ENCODE data around the gene ADAT1. TPM values are rescaled to one million over a fixed set of nuclear protein-coding genes. Genes with fewer than 3 reads are reported as not detected.

ADAT1 gene
- total and polyA plus RNA-seq, 2 of the 13 experiments (the other 11 are each of a cell fraction or from before 2014, with no cell fraction given) = 18.4 to 40.8 TPM

DNA sequence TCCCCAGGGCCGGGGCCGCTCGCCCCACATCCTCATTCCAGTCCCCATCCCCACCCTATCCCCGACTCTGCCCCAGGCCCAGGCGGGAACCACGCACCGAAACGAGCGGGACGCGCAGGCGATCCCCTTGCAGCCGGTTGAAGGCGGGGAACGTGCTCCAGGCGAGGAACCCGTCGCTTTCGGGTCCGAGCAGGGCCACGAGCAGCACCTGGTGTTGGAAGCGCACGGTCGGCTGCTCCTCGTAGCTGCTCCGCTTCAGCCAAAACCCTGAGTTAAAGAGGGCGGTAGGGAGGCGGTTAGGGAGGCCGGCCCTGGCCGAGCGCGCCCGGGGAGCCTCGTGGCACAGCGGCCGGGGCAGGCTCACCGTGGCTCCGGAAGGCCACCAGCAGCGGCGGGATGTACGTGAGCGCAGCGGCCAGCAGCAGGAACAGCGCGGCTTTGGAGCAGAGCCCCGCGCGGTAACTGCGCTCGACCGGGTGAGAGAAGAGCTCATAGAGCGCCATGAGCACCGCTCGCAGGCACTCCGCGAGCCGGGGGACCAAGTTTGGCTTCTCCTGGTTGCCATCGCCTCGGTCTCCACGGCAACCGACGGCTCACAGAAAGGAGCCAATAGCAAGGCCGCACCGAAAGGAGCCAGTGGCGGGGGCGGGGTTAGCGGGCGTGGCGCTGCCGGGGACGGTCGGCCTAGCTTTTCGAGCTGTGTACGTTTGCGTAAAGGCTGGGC is 67.2 kb downstream of the ADAT1 start, which contains the start of gene TMEM231 (continued):
- TF ChIP-seq ZNF556 (CRISPR knock-in tag; IDR thresholded peaks at IDR 0.05; ENCODE audit: borderline replicate concordance) (peak; percentile 70; the same call in 1 of the 2 replicates), ZMYM3 (CRISPR knock-in tag; IDR thresholded peaks at IDR 0.05) (0 out of 2 replicates have a peak, but pooled peaks have one; percentile 8), SYNCRIP (IDR thresholded peaks at IDR 0.05; ENCODE audit: insufficient read depth, low read depth, low read length) (no peak), SPEN (CRISPR knock-in tag; IDR thresholded peaks at IDR 0.05; ENCODE audit: low read depth) (no peak), SETDB1 (CRISPR knock-in tag; IDR thresholded peaks at IDR 0.05; ENCODE audit: borderline replicate concordance) (peak; percentile 74; the same call in 1 of the 2 replicates), ZNF460 (CRISPR knock-in tag; IDR thresholded peaks at IDR 0.05; ENCODE audit: borderline replicate concordance) (no peak), KLF12 (CRISPR knock-in tag; IDR thresholded peaks at IDR 0.05; ENCODE audit: borderline replicate concordance) (0 out of 2 replicates have a peak, but pooled peaks have one; percentile 30), FOXC1 (CRISPR knock-in tag; IDR thresholded peaks at IDR 0.05; ENCODE audit: borderline replicate concordance) (peak; percentile 51; the same call in 1 of the 2 replicates), THYN1 (CRISPR knock-in tag; IDR thresholded peaks at IDR 0.05; ENCODE audit: borderline replicate concordance, low read depth) (no peak), SAP130 (CRISPR knock-in tag; IDR thresholded peaks at IDR 0.05; ENCODE audit: low read depth) (peak; percentile 99), ZKSCAN5 (CRISPR knock-in tag; IDR thresholded peaks at IDR 0.05) (no peak), TMF1 (CRISPR knock-in tag; IDR thresholded peaks at IDR 0.05; ENCODE audit: low read depth) (0 out of 2 replicates have a peak, but pooled peaks have one; percentile 54), HOXA3 (CRISPR knock-in tag; IDR thresholded peaks at IDR 0.05) (peak; percentile 57), AGO1 (IDR thresholded peaks at IDR 0.05; ENCODE audit: low read depth, low read length, poor library complexity, severe bottlenecking) (peak; percentile 67), ZSCAN9 (CRISPR knock-in tag; IDR thresholded peaks at IDR 0.05; ENCODE audit: borderline replicate concordance) (0 out of 2 replicates have a peak, but pooled peaks have one; percentile 20), ZNF3 (CRISPR knock-in tag; IDR thresholded peaks at IDR 0.05) (no peak), SRF (IDR thresholded peaks at IDR 0.05; ENCODE audit: low read depth, low read length) (no peak)
- TF ChIP-seq, protein P1, sequence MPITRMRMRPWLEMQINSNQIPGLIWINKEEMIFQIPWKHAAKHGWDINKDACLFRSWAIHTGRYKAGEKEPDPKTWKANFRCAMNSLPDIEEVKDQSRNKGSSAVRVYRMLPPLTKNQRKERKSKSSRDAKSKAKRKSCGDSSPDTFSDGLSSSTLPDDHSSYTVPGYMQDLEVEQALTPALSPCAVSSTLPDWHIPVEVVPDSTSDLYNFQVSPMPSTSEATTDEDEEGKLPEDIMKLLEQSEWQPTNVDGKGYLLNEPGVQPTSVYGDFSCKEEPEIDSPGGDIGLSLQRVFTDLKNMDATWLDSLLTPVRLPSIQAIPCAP (CRISPR knock-in tag; IDR thresholded peaks at IDR 0.05; ENCODE audit: low read depth) = peak; percentile 87; the same call in 1 of the 2 replicates
- TF ChIP-seq, protein P2, sequence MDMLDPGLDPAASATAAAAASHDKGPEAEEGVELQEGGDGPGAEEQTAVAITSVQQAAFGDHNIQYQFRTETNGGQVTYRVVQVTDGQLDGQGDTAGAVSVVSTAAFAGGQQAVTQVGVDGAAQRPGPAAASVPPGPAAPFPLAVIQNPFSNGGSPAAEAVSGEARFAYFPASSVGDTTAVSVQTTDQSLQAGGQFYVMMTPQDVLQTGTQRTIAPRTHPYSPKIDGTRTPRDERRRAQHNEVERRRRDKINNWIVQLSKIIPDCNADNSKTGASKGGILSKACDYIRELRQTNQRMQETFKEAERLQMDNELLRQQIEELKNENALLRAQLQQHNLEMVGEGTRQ (IDR thresholded peaks at IDR 0.05; ENCODE audit: low read depth, low read length) = no peak
- TF ChIP-seq, protein P2 (CRISPR knock-in tag; IDR thresholded peaks at IDR 0.05; ENCODE audit: borderline replicate concordance) = peak; percentile 21; the same call in 1 of the 2 replicates
- TF ChIP-seq, protein P3, sequence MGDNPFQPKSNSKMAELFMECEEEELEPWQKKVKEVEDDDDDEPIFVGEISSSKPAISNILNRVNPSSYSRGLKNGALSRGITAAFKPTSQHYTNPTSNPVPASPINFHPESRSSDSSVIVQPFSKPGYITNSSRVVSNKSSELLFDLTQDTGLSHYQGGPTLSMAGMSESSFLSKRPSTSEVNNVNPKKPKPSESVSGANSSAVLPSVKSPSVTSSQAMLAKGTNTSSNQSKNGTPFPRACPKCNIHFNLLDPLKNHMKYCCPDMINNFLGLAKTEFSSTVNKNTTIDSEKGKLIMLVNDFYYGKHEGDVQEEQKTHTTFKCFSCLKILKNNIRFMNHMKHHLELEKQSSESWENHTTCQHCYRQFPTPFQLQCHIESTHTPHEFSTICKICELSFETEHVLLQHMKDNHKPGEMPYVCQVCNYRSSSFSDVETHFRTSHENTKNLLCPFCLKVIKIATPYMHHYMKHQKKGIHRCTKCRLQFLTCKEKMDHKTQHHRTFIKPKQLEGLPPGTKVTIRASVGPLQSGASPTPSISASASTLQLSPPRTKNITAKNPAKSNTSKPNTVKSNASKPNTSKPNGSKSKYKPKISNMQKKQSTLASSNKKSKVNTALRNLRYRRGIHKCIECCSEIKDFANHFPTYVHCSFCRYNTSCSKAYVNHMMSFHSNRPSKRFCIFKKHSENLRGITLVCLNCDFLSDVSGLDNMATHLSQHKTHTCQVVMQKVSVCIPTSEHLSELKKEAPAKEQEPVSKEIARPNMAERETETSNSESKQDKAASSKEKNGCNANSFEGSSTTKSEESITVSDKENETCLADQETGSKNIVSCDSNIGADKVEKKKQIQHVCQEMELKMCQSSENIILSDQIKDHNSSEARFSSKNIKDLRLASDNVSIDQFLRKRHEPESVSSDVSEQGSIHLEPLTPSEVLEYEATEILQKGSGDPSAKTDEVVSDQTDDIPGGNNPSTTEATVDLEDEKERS (CRISPR knock-in tag; IDR thresholded peaks at IDR 0.05) = 0 out of 2 replicates have a peak, but pooled peaks have one; percentile 61
